Activated CD4-positive, alpha-beta T cell treated with anti-CD3 and anti-CD28 coated beads, Interleukin-2, amount 50 U/mL, for 16 hours (primary cell): ENCODE data around the gene NDOR1.
"Not testable (repeated sequence)": the region's sequence is repeated elsewhere in the genome, so short reads cannot be mapped to it uniquely, and the experiment has no call there.

Experiments used
- DNase-seq: peaks from one replicate; pipeline ENCODE4 v3.0.0-alpha.2; 2020

The NDOR1 gene

GRCh38 chr9:137245450-137246421, 40.2 kb downstream of the NDOR1 start:
- no peak for DNase-seq

- DNase-seq, result no peak
These were observed 41.8 kb downstream of the NDOR1 start for GRCh38 chr9:137247135-137247915.

- DNase-seq, result no peak
These were observed 42.3 kb downstream of the NDOR1 start for GRCh38 chr9:137247916-137248175.

DNA sequence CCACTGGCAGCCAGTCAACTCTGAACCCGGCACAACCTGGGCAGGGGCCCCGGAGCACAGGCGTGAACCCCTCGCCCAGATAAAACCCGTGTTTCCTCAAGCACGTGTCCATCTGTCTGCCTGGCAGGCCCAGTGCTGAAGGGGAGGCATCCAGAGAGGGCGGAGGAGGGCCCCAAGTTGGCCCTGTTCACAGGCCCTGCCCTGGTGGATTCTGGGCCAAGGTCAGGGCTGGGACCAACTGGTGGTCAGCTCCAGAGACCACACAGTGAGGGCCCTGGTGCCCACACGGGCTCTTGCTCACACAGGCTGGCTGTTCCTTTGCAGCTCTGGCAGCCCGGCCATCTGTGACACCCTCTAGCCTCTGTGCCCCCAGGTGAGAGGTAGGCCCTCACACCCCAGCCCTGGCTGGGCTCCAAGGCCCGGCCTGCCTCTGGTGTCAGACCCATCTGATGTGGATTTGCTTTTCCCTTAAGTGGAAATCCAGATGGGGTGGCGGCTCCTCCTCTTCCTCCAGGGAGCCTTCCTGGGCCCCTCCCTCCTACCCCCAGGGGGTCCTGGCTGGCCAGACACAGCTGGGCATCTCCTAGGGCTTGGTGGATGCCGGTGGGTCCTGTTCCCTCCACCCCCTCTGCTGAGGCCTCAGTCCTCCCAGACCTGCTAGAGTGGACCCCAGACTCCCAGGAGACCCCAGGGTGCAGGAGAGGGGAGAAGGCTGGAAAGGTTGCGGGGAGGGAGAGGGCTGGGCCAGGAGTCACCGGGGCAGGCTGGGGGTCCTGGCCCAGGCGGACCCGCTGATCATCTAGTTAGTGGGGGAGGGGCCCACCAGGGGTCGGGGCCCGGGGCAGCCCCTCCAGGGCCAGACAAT, 45.1 kb downstream of the NDOR1 start:
- no peak for DNase-seq

DNA sequence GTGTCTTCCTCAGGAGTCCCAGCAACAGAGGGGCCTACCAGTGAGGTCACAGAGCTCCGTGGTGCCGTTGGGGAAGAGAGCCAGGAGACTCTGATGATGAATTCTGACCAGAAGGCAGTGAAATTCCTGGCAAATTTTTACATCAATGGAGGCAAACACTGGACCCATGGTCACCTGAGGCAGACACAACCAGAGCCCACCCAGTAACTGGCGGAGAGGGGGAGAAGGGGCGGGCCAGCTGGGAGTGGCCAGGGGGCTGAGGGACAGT, 45.6 kb downstream of the NDOR1 start, which contains the start of gene STPG3:
Gene STPG3 (plus strand): TSS at position 93 of the 268 bp plus-strand sequence. CDS start 1 bp downstream, at position 94.
- DNase-seq, result no peak

DNA sequence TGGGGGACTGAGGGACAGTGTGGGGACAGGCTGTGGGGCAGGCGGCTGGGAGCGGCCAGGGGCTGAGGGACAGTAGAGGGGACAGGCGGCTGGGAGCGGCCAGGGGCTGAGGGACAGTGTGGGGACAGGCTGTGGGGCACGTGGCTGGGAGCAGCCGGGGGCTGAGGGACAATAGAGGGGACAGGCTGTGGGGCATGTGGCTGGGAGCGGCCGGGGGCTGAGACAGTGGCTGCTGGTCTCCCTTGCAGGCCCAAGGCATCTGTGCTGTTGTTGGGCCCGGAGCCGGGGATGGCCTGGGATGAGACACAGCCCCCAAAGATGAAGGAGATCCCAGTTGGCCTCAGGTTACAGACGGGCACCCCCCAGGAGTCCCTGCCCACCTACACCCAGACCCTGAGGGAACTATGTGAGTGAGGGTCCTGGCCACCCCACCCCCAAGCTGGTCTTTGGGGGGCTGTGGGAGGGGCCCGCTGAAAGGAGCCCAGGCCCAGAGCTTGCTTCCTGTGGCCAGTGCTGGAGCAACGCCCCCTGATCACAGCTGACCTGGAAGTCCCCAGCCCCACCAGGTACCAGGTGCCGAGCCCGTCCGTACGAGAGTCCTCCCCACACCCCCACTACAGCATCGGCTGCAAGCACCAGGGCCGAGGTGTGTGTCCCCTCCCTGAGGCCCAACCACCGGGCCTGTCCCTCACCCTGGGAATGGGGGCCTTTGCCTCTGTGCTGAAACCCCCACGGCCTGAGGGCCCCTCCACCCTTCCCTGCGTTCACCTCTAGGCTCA, 46.2 kb downstream of the NDOR1 start:
- no peak for DNase-seq

DNA sequence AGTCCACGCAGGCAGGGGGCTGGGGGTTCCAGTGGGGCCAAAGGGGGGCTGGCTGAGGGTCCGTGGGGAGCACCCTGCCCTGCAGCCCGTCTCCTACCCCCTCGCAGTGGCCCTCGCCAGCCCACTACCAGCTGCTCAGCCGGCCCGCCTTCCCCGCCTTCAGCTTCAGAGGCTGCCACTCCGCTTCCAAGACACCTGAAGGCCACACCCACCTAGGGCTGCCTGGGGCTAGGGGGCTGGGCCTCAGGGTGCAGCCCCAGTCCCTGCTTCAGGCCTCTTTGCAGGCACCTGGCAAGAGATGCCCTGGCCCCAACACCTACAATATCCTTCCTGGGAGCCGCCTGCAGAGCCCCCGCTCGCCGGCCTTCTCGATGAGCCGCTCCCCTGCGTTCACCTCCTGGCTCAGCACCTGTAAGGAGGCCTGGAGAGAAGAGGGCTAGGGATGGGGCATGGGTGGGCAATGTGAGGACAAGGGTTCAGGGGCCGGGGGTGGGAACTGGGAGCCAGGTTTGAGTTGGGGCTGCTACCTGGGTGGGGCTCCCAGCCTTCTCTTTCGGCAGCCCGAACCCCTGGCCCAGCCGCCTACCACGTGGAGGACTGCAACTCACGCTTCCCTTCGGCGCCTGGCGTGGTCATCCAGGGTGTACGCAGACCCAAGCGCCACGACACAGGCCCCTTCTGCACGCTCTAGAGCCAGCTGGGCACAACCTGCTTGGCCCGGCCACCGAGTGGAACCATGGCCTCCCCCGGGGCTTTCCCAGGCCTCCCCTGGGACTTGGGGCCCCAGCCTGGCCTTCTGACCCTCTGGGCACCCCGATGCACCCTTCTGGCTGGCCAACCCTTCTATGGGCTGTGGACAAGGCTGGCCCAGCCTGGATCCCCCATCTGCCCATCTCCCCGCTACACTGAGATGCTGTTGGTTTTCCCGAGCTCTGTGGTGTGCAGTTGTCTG, 47.3 kb downstream of the NDOR1 start:
- no peak for DNase-seq

- DNase-seq, result no peak
These were observed 48.5 kb downstream of the NDOR1 start for GRCh38 chr9:137253717-137254623.

DNA sequence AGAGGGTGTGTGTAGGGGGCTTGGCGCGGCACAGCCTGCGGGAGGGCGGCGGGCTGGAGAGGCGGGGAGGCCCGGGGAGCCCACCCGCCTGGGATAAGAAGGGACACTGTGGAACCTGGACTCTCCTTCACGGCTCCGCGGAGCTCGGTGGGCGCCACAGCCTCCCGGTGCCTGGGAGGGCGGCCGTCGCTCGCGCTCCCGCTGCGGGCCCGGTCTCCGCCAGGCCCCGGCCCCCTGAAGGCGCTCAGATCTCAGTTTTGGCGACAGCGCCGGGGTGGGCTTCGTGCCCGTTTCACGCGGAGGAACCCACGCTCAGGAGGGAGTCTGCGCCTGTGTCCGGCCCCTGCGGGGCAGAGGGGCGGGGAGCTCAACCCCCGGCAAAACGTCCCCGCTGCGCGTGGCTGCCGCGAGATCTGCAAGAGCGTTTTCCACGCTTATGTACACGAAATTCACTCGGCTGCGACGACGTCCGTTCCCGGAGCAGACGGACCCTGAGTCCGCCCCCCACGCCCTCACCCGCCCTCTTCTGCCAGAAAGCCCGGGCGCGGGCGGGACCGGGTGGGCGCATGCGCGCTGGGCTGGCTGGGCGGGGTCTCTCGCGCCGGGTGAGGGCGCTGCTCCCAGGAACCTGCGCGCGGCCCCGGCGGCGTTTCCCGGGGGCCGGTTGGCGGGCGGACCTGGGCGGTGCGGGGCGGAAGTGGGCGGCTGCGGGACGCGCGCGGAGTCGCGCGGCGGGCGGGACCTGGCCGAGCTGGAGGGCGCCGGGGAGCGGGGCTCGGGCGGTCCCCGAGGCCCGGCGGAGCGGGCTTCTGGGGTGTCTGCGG, 49.3 kb downstream of the NDOR1 start, which contains the start of gene NELFB:
Gene NELFB (plus strand): TSS at position 704 of the 824 bp plus-strand sequence.
- peak; percentile 95 for DNase-seq

DNA sequence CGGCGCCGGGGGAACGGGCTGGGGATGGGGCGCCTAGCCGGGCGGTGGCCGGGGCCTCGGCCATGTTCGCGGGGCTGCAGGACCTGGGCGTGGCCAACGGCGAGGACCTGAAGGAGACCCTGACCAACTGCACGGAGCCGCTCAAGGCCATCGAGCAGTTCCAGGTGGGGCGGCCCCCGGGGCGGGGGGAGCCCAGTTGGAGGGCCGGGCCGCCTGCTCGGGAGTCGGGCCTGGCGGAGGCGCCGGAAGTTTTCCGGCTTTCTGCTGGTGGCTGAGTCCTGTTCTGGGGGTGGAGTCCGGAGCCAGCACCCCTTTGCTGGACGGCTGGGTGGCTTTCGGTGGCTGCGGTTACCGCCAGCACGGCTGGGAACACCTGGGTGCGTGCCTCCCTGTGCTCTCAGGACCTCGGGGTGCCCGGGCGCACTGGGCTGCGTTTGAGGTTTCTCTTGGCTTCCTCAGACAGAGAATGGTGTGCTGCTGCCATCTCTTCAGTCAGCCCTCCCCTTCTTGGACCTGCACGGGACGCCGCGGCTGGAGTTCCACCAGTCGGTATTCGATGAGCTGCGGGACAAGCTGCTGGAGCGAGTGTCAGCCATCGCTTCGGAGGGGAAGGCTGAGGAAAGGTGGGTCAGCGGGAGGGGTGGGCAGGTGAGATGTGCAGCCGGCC, 50.1 kb downstream of the NDOR1 start:
- DNase-seq, result peak; percentile 44

GRCh38 chr9:137256362-137256761, 50.9 kb downstream of the NDOR1 start:
- no peak for DNase-seq

- DNase-seq, result no peak
These were observed 51.4 kb downstream of the NDOR1 start for GRCh38 chr9:137256856-137257255.

DNA sequence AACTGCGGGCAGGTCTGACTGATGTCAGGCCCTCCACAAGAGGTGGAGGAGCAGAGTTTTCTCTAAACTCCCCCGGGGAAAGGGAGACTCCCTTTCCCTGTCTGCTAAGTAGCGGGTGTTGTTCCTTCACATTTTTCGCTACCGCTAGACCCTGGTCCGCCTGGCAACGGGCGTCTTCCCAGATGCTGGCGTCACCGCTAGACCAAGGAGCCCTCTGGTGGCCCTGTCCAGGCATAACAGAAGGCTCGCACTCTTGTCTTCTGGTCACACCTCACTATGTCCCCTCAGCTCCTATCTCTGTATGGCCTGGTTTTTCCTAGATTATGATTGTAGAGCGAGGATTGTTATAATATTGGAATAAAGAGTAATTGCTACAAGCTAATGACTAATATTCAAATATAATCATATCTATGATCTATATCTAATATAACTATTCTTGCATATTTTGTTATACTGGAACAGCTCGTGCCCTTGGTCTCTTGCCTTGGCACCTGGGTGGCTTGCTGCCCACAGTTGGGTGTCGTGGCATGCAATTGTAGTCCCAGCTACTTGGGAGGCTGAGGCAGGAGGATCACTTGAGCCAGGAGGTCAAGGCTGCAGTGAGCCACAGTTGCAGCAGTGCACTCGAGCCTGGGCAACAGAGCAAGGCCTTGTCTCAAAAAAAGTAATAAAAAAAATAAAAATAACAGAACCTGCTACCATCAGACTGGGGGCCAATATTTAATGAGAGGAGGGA, 56.8 kb downstream of the NDOR1 start:
- not testable (repeated sequence) for DNase-seq

DNA sequence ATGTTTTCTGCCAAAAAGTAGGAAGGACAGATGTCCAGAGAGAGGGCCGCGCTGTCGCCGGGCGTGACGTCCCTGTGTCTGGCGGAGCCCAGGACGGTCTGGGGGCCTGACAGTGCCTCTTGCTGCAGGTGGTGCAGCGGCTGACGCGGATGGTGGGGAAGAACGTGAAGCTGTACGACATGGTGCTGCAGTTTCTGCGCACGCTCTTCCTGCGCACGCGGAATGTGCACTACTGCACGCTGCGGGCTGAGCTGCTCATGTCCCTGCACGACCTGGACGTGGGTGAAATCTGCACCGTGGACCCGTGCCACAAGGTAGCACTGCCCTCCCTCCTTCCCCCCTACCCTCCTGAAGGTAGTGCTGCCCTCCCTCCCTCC, 57.4 kb downstream of the NDOR1 start:
- DNase-seq, result no peak

GRCh38 chr9:137263506-137263905, 58.0 kb downstream of the NDOR1 start:
- no peak for DNase-seq

- DNase-seq, result no peak
These were observed 58.6 kb downstream of the NDOR1 start for GRCh38 chr9:137264067-137264466.

DNA sequence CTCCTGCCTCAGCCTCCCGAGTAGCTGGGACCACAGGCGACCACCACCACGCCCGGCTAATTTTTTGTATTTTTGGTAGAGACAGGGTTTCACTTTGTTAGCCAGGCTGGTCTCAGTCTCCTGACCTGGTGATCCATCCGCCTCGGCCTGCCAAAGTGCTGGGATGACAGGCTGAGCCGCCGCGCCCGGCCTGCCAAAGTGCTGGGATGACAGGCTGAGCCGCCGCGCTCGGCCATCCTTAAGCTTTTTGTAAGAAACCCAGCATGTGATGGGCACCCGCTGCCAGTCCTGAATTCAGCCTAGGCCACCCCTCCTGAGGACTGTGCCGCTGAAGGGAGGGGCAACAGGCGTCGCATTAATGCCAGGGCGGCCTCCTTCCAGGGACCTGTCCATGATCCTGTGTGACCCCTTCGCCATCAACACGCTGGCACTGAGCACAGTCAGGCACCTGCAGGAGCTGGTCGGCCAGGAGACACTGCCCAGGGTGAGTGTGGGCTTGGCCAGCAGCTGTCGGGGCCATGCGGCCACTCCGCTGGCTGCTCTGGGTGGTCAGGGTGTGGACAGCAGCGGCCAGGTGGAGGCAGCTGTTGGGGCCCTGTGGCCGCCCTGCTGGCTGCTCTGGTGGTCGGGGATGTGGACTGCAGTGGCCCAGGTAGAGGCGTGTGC, 60.1 kb downstream of the NDOR1 start:
- no peak for DNase-seq
